Ovary (tissue), 9 donors: ENCODE measurements around the gene EMILIN2. TPM values are rescaled to one million over a fixed set of nuclear protein-coding genes. Genes with fewer than 3 reads are reported as not detected.

Source experiments
- DNase-seq, 5 donors: peaks; one replicate each; pipeline ENCODE4 v3.0.0-alpha.2; 2019 to 2020
- H3K27ac ChIP-seq, 2 donors: fragments of 200-600 bp; one replicate each; pipeline versions ENCODE4 v1.5.1 to v1.8.0; 2019 to 2022
- H3K27me3 ChIP-seq: fragments of 200-600 bp; one replicate; pipeline ENCODE4 v1.8.0; 2022
- H3K36me3 ChIP-seq: fragments of 200-600 bp; sonication (generic); one replicate; pipeline ENCODE4 v1.5.1; 2019
- H3K4me1 ChIP-seq: one replicate; pipeline ENCODE4 v1.8.1; 2013; ENCODE audit warnings: mild to moderate bottlenecking, moderate library complexity; ENCODE audit not compliant: insufficient read depth
- H3K4me3 ChIP-seq: fragments of 200-600 bp; sonication (generic); one replicate; pipeline ENCODE4 v1.5.1; 2017
- H3K9me3 ChIP-seq, 2 donors: fragments of 200-600 bp in 1 of 2; sonication (generic) in 1 of 2; one replicate each; pipeline versions ENCODE4 v1.5.1 to v1.8.1; 2013 to 2019; ENCODE audit warnings: mild to moderate bottlenecking in 1 of 2, moderate library complexity in 1 of 2
- CTCF ChIP-seq, 3 donors: fragments of 450-650 bp in 2 of 3; fragments of 200-600 bp in 1 of 3; IDR thresholded peaks; one replicate each; pipeline versions ENCODE4 v1.5.1 to v1.8.0; 2016 to 2022; ENCODE audit warnings: antibody characterized with exemption in 3 of 3, mild to moderate bottlenecking in 1 of 3
- EP300 ChIP-seq: sonication (generic); formaldehyde crosslinking; IDR thresholded peaks from one replicate; pipeline ENCODE4 v1.6.1; 2017; ENCODE audit warnings: antibody characterized with exemption
- POLR2A ChIP-seq: fragments of 450-650 bp; IDR thresholded peaks from one replicate; pipeline ENCODE4 v1.6.1; 2017; ENCODE audit warnings: antibody characterized with exemption, mild to moderate bottlenecking, moderate library complexity
- WGBS, 3 donors: extraction: QIAGEN DNeasy Blood & Tissue Kit in 1 of 3; methylation state at CpG; one replicate each; pipeline versions ENCODE4 v1.1.5 to v1.1.7; 2013 to 2017; 5-methylcytosine and 5-hydroxymethylcytosine counted together
- intact Hi-C, 4 donors: fragments of 100-400 bp; cut with DNase I; formaldehyde crosslinking; loops; one replicate each; pipeline versions ENCODE4 v1.11.0 to v1.15.1; 2022 to 2023
- polyA plus RNA-seq, 2 donors: library from polyadenylated mRNA; stranded (reverse); fragments of 200-250 nt in 1 of 2; fragments of 350-450 nt in 1 of 2; fragmentation: Illumina TruSeq in 1 of 2; extraction: RNeasy Lipid Tissue Mini Kit (QIAGEN cat#74804) in 1 of 2; gene quantifications; one replicate each; pipeline ENCODE4 v1.2.3, GENCODE V29; 2013 to 2014
- total RNA-seq, 7 donors: library from RNA; depleted of rRNA in 2 of 7; stranded (reverse); fragments of >200 nt in 2 of 7; fragmentation: NEBNext Ultra II Directional in 3 of 7; extraction: Animal tissue kit (Norgen Biotek cat#: 25700) in 3 of 7; gene quantifications; one replicate each; pipeline versions ENCODE4 v1.1.0 to v1.2.4, GENCODE V29; 2016 to 2023
- donor health status: DM: no; HTN: no; CAD: no; lungs with moderate emphysema.
- donor health status: DM: no; HTN: no; CAD: no.
- donor health status: Bipolar disorder and iron deficiency.
- donor health status: DM: yes; HTN: yes; CAD: no.
- donor health status: DM: no; HTN: no; CAD: no.
- donor health status: DM: yes; HTN: yes; CAD: no.

Gene EMILIN2
- total and polyA plus RNA-seq, 9 donors, result 16.5 to 40.4 (median 34.3) TPM

- no peak for DNase-seq
- H3K9me3 ChIP-seq, result no peaks in the 10 kb centered on the region
- no peak overlapping the region for H3K27ac ChIP-seq
- H3K4me1 ChIP-seq, result no peaks in the 10 kb centered on the region
- H3K36me3 ChIP-seq, result no peaks in the 10 kb centered on the region
- intact Hi-C loops, result loop anchor here in 3 of 4 donors (5.0 to 10.0 kb wide), 3 partner anchors 140 to 227 kb away; no protein-coding TSS in a partner anchor
- no peak for TF ChIP-seq CTCF (IDR thresholded peaks at IDR 0.05)
- no peak for TF ChIP-seq EP300
- TF ChIP-seq POLR2A, result no peak
- H3K27me3 ChIP-seq, result no peaks in the 10 kb centered on the region
- H3K4me3 ChIP-seq, result no peak overlapping the region
- 91 to 92% (median 92%) methylated on average over 12 of the region's 12 CpGs for WGBS, 3 donors
Measured at GRCh38 chr18:2924920-2925319, 78.1 kb downstream of the EMILIN2 start.

- Histone ChIP-seq H3K27me3 (no peaks in the 10 kb centered on the region), H3K4me1 (no peaks in the 10 kb centered on the region), H3K36me3 (no peaks in the 10 kb centered on the region), H3K4me3 (no peak overlapping the region), H3K27ac (no peak overlapping the region), H3K9me3 (no peaks in the 10 kb centered on the region)
- TF ChIP-seq CTCF (IDR thresholded peaks at IDR 0.05), result no peak
- TF ChIP-seq POLR2A, result no peak
- no peak for TF ChIP-seq EP300
- intact Hi-C loops, result loop anchor here in 3 of 4 donors (5.0 to 10.0 kb wide), 3 partner anchors 138 to 226 kb away; no protein-coding TSS in a partner anchor
- WGBS, 3 donors, result 82 to 91% (median 82%) methylated on average over 4 of the region's 4 CpGs
- DNase-seq, result no peak
Measured at GRCh38 chr18:2926528-2926927, 79.7 kb downstream of the EMILIN2 start.

- Histone ChIP-seq H3K27ac (no peak overlapping the region), H3K4me1 (no peaks in the 10 kb centered on the region), H3K4me3 (no peak overlapping the region), H3K27me3 (no peaks in the 10 kb centered on the region), H3K36me3 (no peaks in the 10 kb centered on the region), H3K9me3 (no peaks in the 10 kb centered on the region)
- no peak for DNase-seq
- intact Hi-C loops, result loop anchor here in 3 of 4 donors (5.0 to 10.0 kb wide), 3 partner anchors 137 to 225 kb away; no protein-coding TSS in a partner anchor
- TF ChIP-seq CTCF (IDR thresholded peaks at IDR 0.05) (no peak), POLR2A (no peak), EP300 (no peak)
- WGBS, 3 donors, result 91 to 94% (median 92%) methylated on average over 8 of the region's 8 CpGs
Measured at GRCh38 chr18:2927745-2928144, 80.9 kb downstream of the EMILIN2 start.

- Histone ChIP-seq H3K27me3 (no peaks in the 10 kb centered on the region), H3K27ac (no peak overlapping the region), H3K4me3 (no peak overlapping the region), H3K36me3 (no peaks in the 10 kb centered on the region), H3K4me1 (no peaks in the 10 kb centered on the region), H3K9me3 (no peaks in the 10 kb centered on the region)
- intact Hi-C loops, result loop anchor here (5.0 to 10.0 kb wide), 5 partner anchors 52 to 312 kb away; partner anchors contain the start of gene MYL12A (in 3 of the 4)
- WGBS, 3 donors, result 45 to 49% (median 46%) methylated on average over 10 of the region's 10 CpGs
- peak in 2 of 5 donors; percentile 33 to 53 for DNase-seq
- peak; percentile 60 to 91 (median 75) for TF ChIP-seq CTCF (IDR thresholded peaks at IDR 0.05)
- no peak for TF ChIP-seq POLR2A
Measured at GRCh38 chr18:2932247-2933181, 85.7 kb downstream of the EMILIN2 start.
